Lung (tissue), 12 donors: ENCODE measurements around the gene GPR162. TPM values are rescaled to one million over a fixed set of nuclear protein-coding genes. Genes with fewer than 3 reads are reported as not detected.
"Not testable (repeated sequence)": the region's sequence is repeated elsewhere in the genome, so short reads cannot be mapped to it uniquely, and the experiment has no call there.

Source experiments
- ATAC-seq: fragments of 200-7000 bp; cut with Tn5 transposase; one replicate; pipeline ENCODE4 v1.9.1; 2020; ENCODE audit warnings: moderate number of reproducible peaks; ENCODE audit not compliant: insufficient read depth, low FRiP score
- DNase-seq, 3 donors: peaks; one replicate each; pipeline ENCODE4 v3.0.0-alpha.2; 2013 to 2017
- H3K27ac ChIP-seq, 2 donors: one replicate each; pipeline ENCODE4 v1.5.1; 2013; ENCODE audit warnings: mild to moderate bottlenecking in 2 of 2, moderate library complexity in 2 of 2, control low read depth in 1 of 2, inconsistent platforms in 1 of 2, low read depth in 1 of 2, low read length in 1 of 2
- H3K27me3 ChIP-seq, 3 donors: one replicate each; pipeline ENCODE4 v1.5.1; 2013; ENCODE audit warnings: low read length in 2 of 3; ENCODE audit not compliant: control insufficient read depth in 3 of 3, insufficient read depth in 3 of 3
- H3K36me3 ChIP-seq, 4 donors: one replicate each; pipeline ENCODE4 v1.5.1; 2013; ENCODE audit warnings: low read length in 4 of 4, mild to moderate bottlenecking in 1 of 4, moderate library complexity in 1 of 4; ENCODE audit not compliant: control insufficient read depth in 4 of 4, insufficient read depth in 4 of 4
- H3K4me1 ChIP-seq, 5 donors: one replicate each; pipeline ENCODE4 v1.5.1; 2013; ENCODE audit warnings: low read length in 5 of 5, mild to moderate bottlenecking in 2 of 5, moderate library complexity in 1 of 5; ENCODE audit not compliant: control insufficient read depth in 5 of 5, insufficient read depth in 5 of 5
- H3K4me3 ChIP-seq: one replicate; pipeline ENCODE4 v1.5.1; 2013; ENCODE audit warnings: mild to moderate bottlenecking, control low read depth, moderate library complexity
- H3K9ac ChIP-seq, 2 donors: one replicate each; pipeline ENCODE4 v1.5.1; 2013; ENCODE audit warnings: low read length in 2 of 2, control low read depth in 1 of 2; ENCODE audit not compliant: insufficient read depth in 1 of 2
- H3K9me3 ChIP-seq, 4 donors: one replicate each; pipeline ENCODE4 v1.5.1; 2013; ENCODE audit warnings: low read length in 3 of 4, mild to moderate bottlenecking in 1 of 4, moderate library complexity in 1 of 4; ENCODE audit not compliant: control insufficient read depth in 4 of 4, insufficient read depth in 3 of 4
- whole genome bisulfite sequencing, 2 donors: extraction: QIAGEN DNeasy Blood & Tissue Kit; methylation state at CpG; one replicate each; pipeline ENCODE4 v1.1.7; 2013; 5-methylcytosine and 5-hydroxymethylcytosine counted together
- polyA plus RNA-seq, 2 donors: library from polyadenylated mRNA; stranded (reverse); fragments of 200-250 nt; gene quantifications; one replicate each; pipeline ENCODE4 v1.2.1, GENCODE V29; 2013
- total RNA-seq, 2 donors: library from RNA; depleted of rRNA in 1 of 2; stranded (reverse); fragments of >200 nt in 1 of 2; gene quantifications; one replicate each; pipeline ENCODE4 v1.2.1, GENCODE V29; 2014 to 2021
- TF ChIP-seq, protein P1 (sequence below): IDR thresholded peaks from 2 replicates; pipeline ENCODE4 v1.5.1; 2012; ENCODE audit warnings: mild to moderate bottlenecking; ENCODE audit errors: control extremely low read depth, extremely low read depth
- donor health status: control.
- donor health status: control.
- donor health status: Bipolar disorder and iron deficiency.
- donor health status: healthy.
- donor health status: DM: yes; HTN: yes; CAD: no.

The GPR162 gene
- total and polyA plus RNA-seq, 4 donors, result 22.8 to 36.0 (median 24.0) TPM

DNA sequence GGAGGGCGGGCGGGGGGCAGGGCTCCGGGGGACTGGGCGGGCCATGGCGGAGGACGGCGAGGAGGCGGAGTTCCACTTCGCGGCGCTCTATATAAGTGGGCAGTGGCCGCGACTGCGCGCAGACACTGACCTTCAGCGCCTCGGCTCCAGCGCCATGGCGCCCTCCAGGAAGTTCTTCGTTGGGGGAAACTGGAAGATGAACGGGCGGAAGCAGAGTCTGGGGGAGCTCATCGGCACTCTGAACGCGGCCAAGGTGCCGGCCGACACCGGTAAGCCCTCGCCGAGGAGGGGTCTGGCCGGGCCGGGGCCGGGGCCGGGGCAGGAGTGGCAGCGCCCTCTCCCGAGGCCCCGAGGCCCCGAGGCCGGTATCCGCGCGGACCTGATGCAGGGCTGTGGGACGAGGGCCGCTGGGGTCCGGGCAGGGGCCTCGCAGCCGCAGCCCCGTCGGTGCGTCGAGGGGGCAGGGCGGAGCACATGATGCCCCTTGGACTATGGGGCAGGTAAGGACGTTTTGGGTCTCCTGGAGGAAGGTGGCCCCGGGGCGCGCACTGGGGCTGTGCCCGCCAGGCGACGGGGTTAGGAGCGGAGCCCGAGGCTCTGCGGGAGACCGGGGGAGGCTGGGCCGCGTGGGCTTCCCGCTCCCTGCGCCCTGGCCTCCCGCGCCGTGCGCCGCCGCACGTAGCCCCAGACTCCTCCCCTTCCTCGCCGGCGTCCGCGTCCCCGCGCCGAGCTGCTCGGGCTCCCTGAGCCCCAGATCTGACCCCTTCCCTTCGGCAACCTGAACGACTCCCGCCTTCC is 46.0 kb downstream of the GPR162 start, which contains the start of gene TPI1:
TSS of gene TPI1 (plus strand) at position 119 of the 798 bp plus-strand sequence. CDS start at position 155, 36 bp downstream.
- DNase-seq (peak; percentile 87 to 92 (median 90)), ATAC-seq (peak; percentile 86)
- peak within 1 kb of the TSS; percentile 92 for H3K4me3 ChIP-seq
- peak within 1 kb of the TSS; percentile 76 to 88 for H3K9ac ChIP-seq
- peaks cover 3 to 31% (median 30%) of the 10 kb centered on the region in 4 donors for H3K36me3 ChIP-seq
- H3K27ac ChIP-seq, result peak within 1 kb of the TSS; percentile 96 to 99
- 0 to 1% methylated on average over 68 to 86 of the region's 86 CpGs for WGBS, 2 donors
- TF ChIP-seq, protein P1, sequence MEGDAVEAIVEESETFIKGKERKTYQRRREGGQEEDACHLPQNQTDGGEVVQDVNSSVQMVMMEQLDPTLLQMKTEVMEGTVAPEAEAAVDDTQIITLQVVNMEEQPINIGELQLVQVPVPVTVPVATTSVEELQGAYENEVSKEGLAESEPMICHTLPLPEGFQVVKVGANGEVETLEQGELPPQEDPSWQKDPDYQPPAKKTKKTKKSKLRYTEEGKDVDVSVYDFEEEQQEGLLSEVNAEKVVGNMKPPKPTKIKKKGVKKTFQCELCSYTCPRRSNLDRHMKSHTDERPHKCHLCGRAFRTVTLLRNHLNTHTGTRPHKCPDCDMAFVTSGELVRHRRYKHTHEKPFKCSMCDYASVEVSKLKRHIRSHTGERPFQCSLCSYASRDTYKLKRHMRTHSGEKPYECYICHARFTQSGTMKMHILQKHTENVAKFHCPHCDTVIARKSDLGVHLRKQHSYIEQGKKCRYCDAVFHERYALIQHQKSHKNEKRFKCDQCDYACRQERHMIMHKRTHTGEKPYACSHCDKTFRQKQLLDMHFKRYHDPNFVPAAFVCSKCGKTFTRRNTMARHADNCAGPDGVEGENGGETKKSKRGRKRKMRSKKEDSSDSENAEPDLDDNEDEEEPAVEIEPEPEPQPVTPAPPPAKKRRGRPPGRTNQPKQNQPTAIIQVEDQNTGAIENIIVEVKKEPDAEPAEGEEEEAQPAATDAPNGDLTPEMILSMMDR, result no peak
- H3K9me3 ChIP-seq, result no peaks in the 10 kb centered on the region
- peaks cover 0 to 35% (median 12%) of the 10 kb centered on the region in 5 donors for H3K4me1 ChIP-seq
- H3K27me3 ChIP-seq, result no peaks in the 10 kb centered on the region

DNA sequence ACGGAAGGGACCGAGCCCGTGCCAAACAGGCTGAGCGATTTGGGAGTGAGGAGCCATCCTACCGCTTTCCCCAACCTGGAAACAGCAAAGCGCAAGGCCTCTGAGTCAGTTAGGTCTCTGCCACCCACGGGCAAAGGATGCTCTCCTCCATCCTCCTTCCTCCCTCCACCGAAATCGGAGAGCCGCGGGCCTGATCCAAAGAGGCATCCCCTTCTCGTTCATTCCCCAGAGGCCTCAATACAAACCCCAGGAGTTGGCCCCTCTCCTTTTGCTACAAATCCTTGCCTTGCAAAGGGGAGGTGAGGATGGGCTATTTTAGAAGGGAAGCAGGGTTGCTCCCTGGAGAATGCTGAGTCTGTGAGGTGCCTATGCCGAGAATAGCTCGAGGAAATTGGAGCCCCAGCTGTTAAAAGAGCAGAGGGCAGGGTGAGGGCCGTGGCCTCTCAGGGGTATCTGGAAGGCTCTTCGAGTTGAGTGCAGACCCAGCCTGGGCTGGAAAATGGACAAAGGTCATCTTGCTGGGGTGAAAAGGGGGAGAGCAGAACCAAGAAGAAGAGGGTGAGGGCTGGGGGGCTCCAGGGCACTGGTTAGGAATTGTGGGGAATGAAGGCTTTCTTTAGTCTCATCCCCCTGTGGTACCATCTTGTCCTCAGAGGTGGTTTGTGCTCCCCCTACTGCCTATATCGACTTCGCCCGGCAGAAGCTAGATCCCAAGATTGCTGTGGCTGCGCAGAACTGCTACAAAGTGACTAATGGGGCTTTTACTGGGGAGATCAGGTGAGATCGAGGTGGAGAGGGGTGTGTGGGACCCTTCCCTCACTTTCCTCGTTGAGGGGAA is 46.8 kb downstream of the GPR162 start:
- Histone ChIP-seq H3K9me3 (no peaks in the 10 kb centered on the region), H3K27me3 (no peaks in the 10 kb centered on the region), H3K36me3 (peaks cover 3 to 31% (median 27%) of the 10 kb centered on the region in 4 donors), H3K27ac (peak overlapping the region; percentile 96 to 99), H3K4me3 (peak overlapping the region; percentile 92), H3K4me1 (peaks cover 0 to 37% (median 12%) of the 10 kb centered on the region in 5 donors), H3K9ac (peak overlapping the region; percentile 76 to 88)
- no peak for ATAC-seq
- 12 to 15% methylated on average over 22 of the region's 22 CpGs for WGBS, 2 donors
- peak in 2 of 3 donors; percentile 23 to 43 for DNase-seq
- TF ChIP-seq, protein P1, result no peak

DNA sequence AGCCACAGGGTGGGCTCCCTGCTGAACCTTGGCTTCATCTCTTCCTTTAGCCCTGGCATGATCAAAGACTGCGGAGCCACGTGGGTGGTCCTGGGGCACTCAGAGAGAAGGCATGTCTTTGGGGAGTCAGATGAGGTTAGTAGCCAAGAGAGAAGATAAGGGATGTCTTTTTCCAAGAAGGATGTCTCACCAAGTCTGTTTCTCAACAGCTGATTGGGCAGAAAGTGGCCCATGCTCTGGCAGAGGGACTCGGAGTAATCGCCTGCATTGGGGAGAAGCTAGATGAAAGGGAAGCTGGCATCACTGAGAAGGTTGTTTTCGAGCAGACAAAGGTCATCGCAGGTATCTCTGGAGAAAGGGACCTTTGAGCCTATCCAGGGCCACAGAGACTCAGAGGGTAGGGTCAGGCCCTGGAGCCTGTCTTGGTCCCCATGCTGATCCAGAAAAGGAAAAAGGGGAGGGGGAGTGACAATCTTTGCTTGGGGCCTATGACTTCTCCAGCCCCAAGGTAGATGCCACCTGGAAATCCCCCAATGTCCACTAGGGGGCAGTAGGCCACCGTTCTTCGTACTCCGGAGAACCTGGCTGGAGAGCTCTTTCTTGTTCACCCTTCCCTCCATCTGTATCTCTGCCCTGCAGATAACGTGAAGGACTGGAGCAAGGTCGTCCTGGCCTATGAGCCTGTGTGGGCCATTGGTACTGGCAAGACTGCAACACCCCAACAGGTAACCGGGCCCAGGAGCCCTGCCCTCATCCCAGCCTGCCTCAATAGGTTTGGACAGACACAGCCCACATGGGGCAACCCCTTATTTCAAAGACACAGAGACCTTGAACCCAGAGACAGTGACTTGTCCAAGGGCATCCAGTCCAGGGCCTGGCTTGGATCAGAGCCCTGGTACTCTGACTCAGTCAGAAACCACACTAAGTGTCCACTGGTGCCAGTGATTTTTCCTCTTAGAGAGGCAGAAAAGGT is 47.7 kb downstream of the GPR162 start:
- no peaks in the 10 kb centered on the region for H3K9me3 ChIP-seq
- H3K9ac ChIP-seq, result peak overlapping the region in 1 of 2 donors; percentile 9
- TF ChIP-seq, protein P1, result peak; percentile 77
- ATAC-seq, result no peak
- WGBS, 2 donors, result 35 to 44% methylated on average over 12 of the region's 12 CpGs
- H3K27me3 ChIP-seq, result no peaks in the 10 kb centered on the region
- DNase-seq, result peak; percentile 83 to 86 (median 85)
- peaks cover 0 to 37% (median 12%) of the 10 kb centered on the region in 5 donors for H3K4me1 ChIP-seq
- no peak overlapping the region for H3K4me3 ChIP-seq
- H3K36me3 ChIP-seq, result peaks cover 3 to 31% (median 25%) of the 10 kb centered on the region in 4 donors
- H3K27ac ChIP-seq, result peak overlapping the region in 1 of 2 donors; percentile 99

DNA sequence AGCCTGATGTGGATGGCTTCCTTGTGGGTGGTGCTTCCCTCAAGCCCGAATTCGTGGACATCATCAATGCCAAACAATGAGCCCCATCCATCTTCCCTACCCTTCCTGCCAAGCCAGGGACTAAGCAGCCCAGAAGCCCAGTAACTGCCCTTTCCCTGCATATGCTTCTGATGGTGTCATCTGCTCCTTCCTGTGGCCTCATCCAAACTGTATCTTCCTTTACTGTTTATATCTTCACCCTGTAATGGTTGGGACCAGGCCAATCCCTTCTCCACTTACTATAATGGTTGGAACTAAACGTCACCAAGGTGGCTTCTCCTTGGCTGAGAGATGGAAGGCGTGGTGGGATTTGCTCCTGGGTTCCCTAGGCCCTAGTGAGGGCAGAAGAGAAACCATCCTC is 48.7 kb downstream of the GPR162 start:
- H3K27me3 ChIP-seq, H3K4me3 ChIP-seq, H3K27ac ChIP-seq, H3K9ac ChIP-seq, ATAC-seq, DNase-seq, H3K9me3 ChIP-seq: not testable (repeated sequence)
- WGBS, 2 donors, result 58 to 71% methylated on average over 4 of the region's 4 CpGs
- H3K36me3 ChIP-seq, result peaks cover 0 to 23% (median 19%) of the 10 kb centered on the region in 4 donors
- peaks cover 0 to 37% (median 12%) of the 10 kb centered on the region in 5 donors for H3K4me1 ChIP-seq
